GM12878 (cell line): ENCODE results near the gene GTF2IRD1. TPM values are rescaled to one million over a fixed set of nuclear protein-coding genes. Genes with fewer than 3 reads are reported as not detected.
A peak's percentile ranks its signal among the peaks of the same experiment; 100 is the strongest.

ENCODE experiments used
- ATAC-seq: fragments of 200-7000 bp; cut with Tn5 transposase; 3 replicates; pipeline ENCODE4 v1.9.1; 2020; ENCODE audit warnings: mild to moderate bottlenecking, moderate library complexity
- BruUV-seq: library from RNA; stranded (reverse); fragments of 400-500 nt; replicated peaks from 2 replicates; lab custom pipeline; 2021; lab: Mats Ljungman, UMichigan
- CTCF ChIA-PET: fragments of 300-600 bp; sonication (Branson Sonifier 250); formaldehyde crosslinking; extraction: SDS; loops from one replicate; lab custom pipeline; 2021; ENCODE audit warnings: inconsistent platforms; lab: Yijun Ruan, JAX
- POLR2A ChIA-PET: fragments of 350-600 bp; formaldehyde crosslinking; extraction: SDS; loops from one replicate; lab custom pipeline; 2021; ENCODE audit warnings: inconsistent platforms; lab: Charles Lee
- RAD21 ChIA-PET: fragments of 300-600 bp; sonication (Branson Sonifier 250); formaldehyde crosslinking; loops from one replicate; lab custom pipeline; 2023; ENCODE audit warnings: antibody characterized with exemption; ENCODE audit not compliant: unreplicated experiment; lab: Charles Lee
- SMC1A ChIA-PET: fragments of 300-600 bp; sonication (Branson Sonifier 250); formaldehyde crosslinking; loops from one replicate; lab custom pipeline; 2023; ENCODE audit not compliant: unreplicated experiment, uncharacterized antibody; lab: Charles Lee
- DNase-seq: peaks from one replicate; pipeline ENCODE4 v3.0.0-alpha.2; 2011; ENCODE audit warnings: low read depth, low spot score
- FAIRE-seq: peaks from 3 replicates; lab custom pipeline; 2011; peaks lifted over from hg19 to GRCh38; lab: Jason Lieb, UNC
- H2AFZ ChIP-seq: 2 replicates; pipeline ENCODE4 v1.6.0; 2011; ENCODE audit warnings: low read depth, low read length, control low read depth; ENCODE audit not compliant: control insufficient read depth
- H3K27ac ChIP-seq: 2 replicates; pipeline ENCODE4 v1.5.1; 2011; ENCODE audit warnings: control low read depth; ENCODE audit not compliant: control insufficient read depth, insufficient read depth
- H3K27me3 ChIP-seq, 2 experiments: replicated peaks in 1 of 2; 2 replicates each; pipeline versions ENCODE4 v1.6.0 to v1.6.1; 2011; ENCODE audit warnings: low read length in 1 of 2; ENCODE audit not compliant: control insufficient read depth in 2 of 2, insufficient read depth in 2 of 2
- H3K36me3 ChIP-seq, 2 experiments: 2 replicates each; pipeline ENCODE4 v1.5.1; 2011; ENCODE audit warnings: low read length in 1 of 2; ENCODE audit not compliant: control insufficient read depth in 2 of 2, insufficient read depth in 2 of 2
- H3K4me1 ChIP-seq: 2 replicates; pipeline ENCODE4 v1.6.1; 2011; ENCODE audit warnings: mild to moderate bottlenecking, low read length, moderate library complexity, mixed read lengths; ENCODE audit not compliant: control insufficient read depth, insufficient read depth
- H3K4me2 ChIP-seq: 2 replicates; pipeline ENCODE4 v1.6.0; 2011; ENCODE audit warnings: control low read depth; ENCODE audit not compliant: control insufficient read depth, insufficient read depth
- H3K4me3 ChIP-seq: fragments of 200-600 bp; sonication (generic); 2 replicates; pipeline ENCODE4 v1.5.1; 2016
- H3K79me2 ChIP-seq: 2 replicates; pipeline ENCODE4 v1.6.0; 2011; ENCODE audit warnings: low read length; ENCODE audit not compliant: control insufficient read depth, insufficient read depth
- H3K9ac ChIP-seq: 2 replicates; pipeline ENCODE4 v1.8.0; 2011; ENCODE audit warnings: low read length, control low read depth, mixed read lengths; ENCODE audit not compliant: control insufficient read depth, insufficient read depth
- H3K9me3 ChIP-seq: replicated peaks from 3 replicates; pipeline ENCODE4 v1.5.1; 2011; ENCODE audit warnings: mild to moderate bottlenecking, low read length; ENCODE audit not compliant: control insufficient read depth, insufficient read depth
- H4K20me1 ChIP-seq: 2 replicates; pipeline ENCODE4 v1.6.0; 2011; ENCODE audit not compliant: control insufficient read depth, insufficient read depth
- HSF1 ChIP-seq: fragments of 150-350 bp; IDR thresholded peaks from 2 replicates; pipeline ENCODE4 v1.6.1; 2014; ENCODE audit warnings: mild to moderate bottlenecking, low read depth, low read length
- RBBP5 ChIP-seq: fragments of 200-600 bp; sonication (generic); conservative IDR thresholded peaks from 2 replicates; pipeline ENCODE4 v1.6.1; 2016
- SMARCA5 ChIP-seq: fragments of 450-650 bp; IDR thresholded peaks from 2 replicates; pipeline ENCODE4 v1.6.1; 2017; ENCODE audit warnings: mild to moderate bottlenecking
- in situ Hi-C: fragments of 300-500 bp; cut with MboI; formaldehyde crosslinking; loops from 9 replicates; pipeline ENCODE4 v1.14.3; 2018; ENCODE audit warnings: mixed read lengths
- intact Hi-C: fragments of 100-400 bp; cut with micrococcal nuclease; formaldehyde crosslinking; loops from one replicate; pipeline ENCODE4 v1.14.2; 2022; ENCODE audit not compliant: unreplicated experiment
- polyA plus RNA-seq, 11 experiments: library from polyadenylated mRNA; depleted of rRNA in 4 of 11; unstranded in 6 of 11; stranded (reverse) in 5 of 11; fragments of >200 nt; fragmentation: Nextera tagmentation in 4 of 11; fragmentation: Illumina TruSeq in 1 of 11; extraction: Ambion mirVana in 4 of 11; extraction: Trizol in 1 of 11; gene quantifications; 1 replicate in 1 of 11; 2 replicates in 10 of 11; pipeline versions ENCODE4 v1.2.1 to v1.2.3, GENCODE V29; 2011 to 2016; ENCODE audit warnings: inconsistent platforms in 2 of 11, missing spikeins in 2 of 11, low read depth in 1 of 11
- total RNA-seq, 4 experiments: library from RNA; depleted of rRNA in 3 of 4; stranded (reverse); fragments of >200 nt in 3 of 4; fragmentation: Illumina TruSeq in 1 of 4; extraction: Trizol in 1 of 4; gene quantifications; 2 replicates each; pipeline versions ENCODE4 v1.2.1 to v1.2.3, GENCODE V29; 2013 to 2021

Gene GTF2IRD1
- total and polyA plus RNA-seq, 10 of the 15 experiments (the other 5 are each of a cell fraction or from before 2014, with no cell fraction given) = 0.48 to 3.0 (median 1.3) TPM

- no peaks in the 10 kb centered on the region for H3K27me3 ChIP-seq
- no peaks in the 10 kb centered on the region for H3K9me3 ChIP-seq
- SMC1A ChIA-PET = interaction anchor here (1.1 to 1.5 kb wide), 2 partner anchors 14 to 21 kb away, joined by 4 to 6 read pairs; no protein-coding TSS in a partner anchor
- no peaks in the 10 kb centered on the region for H3K79me2 ChIP-seq
- POLR2A ChIA-PET = interaction anchor here (0.5 to 2.6 kb wide), 3 partner anchors 20 to 78 kb away, joined by 3 to 6 read pairs (median 3); no protein-coding TSS in a partner anchor
- H3K36me3 ChIP-seq = no peaks in the 10 kb centered on the region
- CTCF ChIA-PET = no interaction called here
- no TSS peak for BruUV-seq
- no peaks in the 10 kb centered on the region for H4K20me1 ChIP-seq
- 0 out of 2 replicates have a peak, but pooled peaks have one; percentile 20 for TF ChIP-seq SMARCA5
- TF ChIP-seq HSF1 = no peak
- no peak for TF ChIP-seq RBBP5
- H3K4me2 ChIP-seq = no peak overlapping the region
- DNase-seq = no peak
- intact Hi-C loops (loop anchor here (2.0 kb wide), 1 partner anchor 73 kb away; no protein-coding TSS in a partner anchor), in situ Hi-C loops (no loop called here)
- no peak for ATAC-seq
- no peak overlapping the region for H2AFZ ChIP-seq
- RAD21 ChIA-PET = interaction anchor here (0.9 to 1.5 kb wide), 2 partner anchors 14 to 80 kb away, joined by 3 to 4 read pairs; no protein-coding TSS in a partner anchor
- no peak overlapping the region for H3K27ac ChIP-seq
- H3K9ac ChIP-seq = no peak overlapping the region
- no peak overlapping the region for H3K4me3 ChIP-seq
- peaks cover 24% of the 10 kb centered on the region for H3K4me1 ChIP-seq
- FAIRE-seq = no peak
Measured at GRCh38 chr7:74585844-74586243, 132.1 kb downstream of the GTF2IRD1 start.
